K562 (cell line): Measurements from ENCODE around the gene RCOR2. TPM values are rescaled to one million over a fixed set of nuclear protein-coding genes. Genes with fewer than 3 reads are reported as not detected.

ENCODE experiments used
- BMI1 ChIP-seq: fragments of 150-350 bp; IDR thresholded peaks from 2 replicates; pipeline ENCODE4 v1.6.1; 2014; ENCODE audit warnings: low read length
- CHCHD3 ChIP-seq: fragments of 250-450 bp; sonication (Bioruptor Pico); IDR thresholded peaks from 2 replicates; pipeline ENCODE4 v2.1.2; 2022; ENCODE audit warnings: mild to moderate bottlenecking
- FOXP4 ChIP-seq: sonication (generic); formaldehyde crosslinking; IDR thresholded peaks from 2 replicates; pipeline ENCODE4 v1.8.0; 2022; ENCODE audit warnings: mild to moderate bottlenecking, missing genetic modification reagents, borderline replicate concordance
- MAZ ChIP-seq, 2 experiments: fragments of 450-650 bp in 1 of 2; sonication (generic) in 1 of 2; formaldehyde crosslinking; IDR thresholded peaks in 1 of 2; conservative IDR thresholded peaks in 1 of 2; 2 replicates each; pipeline versions ENCODE4 v1.4.0 to v1.5.0; 2020; ENCODE audit warnings: mild to moderate bottlenecking in 1 of 2, missing genetic modification reagents in 1 of 2
- NFXL1 ChIP-seq: fragments of 450-650 bp; formaldehyde crosslinking; IDR thresholded peaks from 2 replicates; pipeline ENCODE4 v1.4.0; 2021; ENCODE audit warnings: mild to moderate bottlenecking
- PRMT5 ChIP-seq: sonication (generic); formaldehyde crosslinking; IDR thresholded peaks from 2 replicates; pipeline ENCODE4 v1.5.0; 2020; ENCODE audit warnings: missing genetic modification reagents
- XRCC3 ChIP-seq: fragments of 450-650 bp; IDR thresholded peaks from 2 replicates; pipeline ENCODE4 v1.6.1; 2017; ENCODE audit warnings: mild to moderate bottlenecking, moderate library complexity
- ZC3H11A ChIP-seq: IDR thresholded peaks from 2 replicates; pipeline ENCODE4 v1.6.1; 2012; ENCODE audit warnings: low read depth, low read length, improper control_type of control experiment
- ZKSCAN8 ChIP-seq: fragments of 200-800 bp; sonication (Bioruptor generic); IDR thresholded peaks from 2 replicates; pipeline ENCODE4 v1.6.1; 2016; ENCODE audit warnings: missing genetic modification characterization, missing compliant biosample characterization
- ZNF511 ChIP-seq: sonication (generic); formaldehyde crosslinking; IDR thresholded peaks from 2 replicates; pipeline ENCODE4 v1.8.0; 2022; ENCODE audit warnings: mild to moderate bottlenecking, missing genetic modification reagents
- ZNF79 ChIP-seq: fragments of 250-450 bp; sonication (Bioruptor Pico); IDR thresholded peaks from 2 replicates; pipeline ENCODE4 v1.4.0; 2020; ENCODE audit warnings: low read depth, mild to moderate bottlenecking, moderate library complexity
- polyA plus RNA-seq, 8 experiments: library from polyadenylated mRNA; depleted of rRNA in 4 of 8; stranded (reverse) in 5 of 8; unstranded in 3 of 8; fragments of >200 nt; fragmentation: Nextera tagmentation in 2 of 8; fragmentation: Illumina TruSeq in 1 of 8; extraction: Ambion mirVana in 2 of 8; extraction: Trizol in 1 of 8; gene quantifications; 2 replicates each; pipeline versions ENCODE4 v1.2.1 to v1.2.3, GENCODE V29; 2011 to 2014; ENCODE audit warnings: inconsistent platforms in 1 of 8, missing spikeins in 1 of 8
- total RNA-seq, 7 experiments: library from RNA; depleted of rRNA in 6 of 7; stranded (reverse); fragments of >200 nt in 6 of 7; fragmentation: Illumina TruSeq in 2 of 7; extraction: Trizol in 2 of 7; gene quantifications; 2 replicates each; pipeline versions ENCODE4 v1.2.1 to v1.2.3, GENCODE V29; 2011 to 2021; ENCODE audit warnings: low replicate concordance in 1 of 7
- TF ChIP-seq, protein P1 (sequence below): fragments of 250-450 bp; sonication (Bioruptor Pico); IDR thresholded peaks from 2 replicates; pipeline ENCODE4 v1.6.1; 2021; ENCODE audit warnings: mild to moderate bottlenecking
- TF ChIP-seq, protein P2 (sequence below): sonication (generic); formaldehyde crosslinking; IDR thresholded peaks from 2 replicates; pipeline ENCODE4 v1.8.0; 2023; ENCODE audit warnings: mild to moderate bottlenecking, missing genetic modification reagents

Gene RCOR2
- total and polyA plus RNA-seq, 9 of the 15 experiments (the other 6 are each of a cell fraction or from before 2014, with no cell fraction given): 0.04 to 6.5 (median 2.5) TPM; not detected in 1

DNA sequence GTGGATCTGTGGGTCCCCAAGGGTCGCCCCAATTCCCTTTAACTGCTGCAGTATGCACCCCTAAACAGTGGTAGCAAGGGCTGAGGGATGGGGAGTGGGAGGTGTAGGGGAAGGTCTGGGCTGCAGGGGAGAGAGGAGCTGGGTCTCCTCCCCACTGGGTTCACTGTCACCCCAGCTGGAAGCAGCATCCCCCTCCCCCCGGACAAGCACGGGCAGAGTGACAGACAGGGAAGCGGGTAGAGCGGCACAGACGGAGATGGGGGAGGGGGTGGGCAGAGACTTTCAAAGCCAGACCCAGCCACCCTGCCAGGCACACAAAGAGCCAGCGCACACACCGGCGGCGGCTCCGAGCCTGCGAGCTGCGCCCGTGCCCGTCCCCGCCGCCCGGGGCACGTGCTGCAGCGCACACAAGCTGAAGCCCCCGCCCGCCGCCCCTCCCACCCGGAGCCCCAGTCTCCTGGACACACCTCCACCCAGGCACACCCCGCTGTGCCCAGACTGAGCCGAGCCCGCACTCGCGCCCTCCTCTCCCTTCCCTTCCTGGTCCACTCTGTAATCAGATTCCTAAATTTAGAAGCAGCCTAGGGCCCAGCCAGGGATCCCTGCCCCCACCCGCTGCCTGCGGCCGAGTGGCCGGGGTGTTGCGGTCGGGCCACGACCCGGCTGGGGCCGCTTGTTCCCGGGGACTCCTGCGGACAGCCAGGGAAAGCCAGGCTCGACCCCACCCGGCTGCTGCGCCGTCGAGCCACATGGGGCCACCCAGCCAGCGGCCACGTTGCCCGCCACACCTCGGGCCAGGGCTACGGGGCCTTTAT is 935 bp upstream of the RCOR2 start (continued):
- TF ChIP-seq FOXP4 (CRISPR knock-in tag): no peak
- no peak for TF ChIP-seq BMI1
- TF ChIP-seq MAZ (CRISPR knock-in tag; conservative IDR thresholded peaks at IDR 0.05 in 1 of 2, IDR thresholded peaks at IDR 0.05 in 1 of 2): peak; percentile 4 to 28; a peak in 2 of 4 replicates
- TF ChIP-seq ZNF511 (CRISPR knock-in tag): no peak
- TF ChIP-seq XRCC3: no peak
- no peak for TF ChIP-seq PRMT5 (CRISPR knock-in tag)
- TF ChIP-seq ZC3H11A: no peak
- no peak for TF ChIP-seq ZKSCAN8
- TF ChIP-seq CHCHD3 (CRISPR knock-in tag): no peak
- TF ChIP-seq ZNF79 (CRISPR knock-in tag): no peak
- TF ChIP-seq, protein P1, sequence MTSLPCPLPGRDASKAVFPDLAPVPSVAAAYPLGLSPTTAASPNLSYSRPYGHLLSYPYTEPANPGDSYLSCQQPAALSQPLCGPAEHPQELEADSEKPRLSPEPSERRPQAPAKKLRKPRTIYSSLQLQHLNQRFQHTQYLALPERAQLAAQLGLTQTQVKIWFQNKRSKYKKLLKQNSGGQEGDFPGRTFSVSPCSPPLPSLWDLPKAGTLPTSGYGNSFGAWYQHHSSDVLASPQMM (CRISPR knock-in tag): no peak
- TF ChIP-seq, protein P2, sequence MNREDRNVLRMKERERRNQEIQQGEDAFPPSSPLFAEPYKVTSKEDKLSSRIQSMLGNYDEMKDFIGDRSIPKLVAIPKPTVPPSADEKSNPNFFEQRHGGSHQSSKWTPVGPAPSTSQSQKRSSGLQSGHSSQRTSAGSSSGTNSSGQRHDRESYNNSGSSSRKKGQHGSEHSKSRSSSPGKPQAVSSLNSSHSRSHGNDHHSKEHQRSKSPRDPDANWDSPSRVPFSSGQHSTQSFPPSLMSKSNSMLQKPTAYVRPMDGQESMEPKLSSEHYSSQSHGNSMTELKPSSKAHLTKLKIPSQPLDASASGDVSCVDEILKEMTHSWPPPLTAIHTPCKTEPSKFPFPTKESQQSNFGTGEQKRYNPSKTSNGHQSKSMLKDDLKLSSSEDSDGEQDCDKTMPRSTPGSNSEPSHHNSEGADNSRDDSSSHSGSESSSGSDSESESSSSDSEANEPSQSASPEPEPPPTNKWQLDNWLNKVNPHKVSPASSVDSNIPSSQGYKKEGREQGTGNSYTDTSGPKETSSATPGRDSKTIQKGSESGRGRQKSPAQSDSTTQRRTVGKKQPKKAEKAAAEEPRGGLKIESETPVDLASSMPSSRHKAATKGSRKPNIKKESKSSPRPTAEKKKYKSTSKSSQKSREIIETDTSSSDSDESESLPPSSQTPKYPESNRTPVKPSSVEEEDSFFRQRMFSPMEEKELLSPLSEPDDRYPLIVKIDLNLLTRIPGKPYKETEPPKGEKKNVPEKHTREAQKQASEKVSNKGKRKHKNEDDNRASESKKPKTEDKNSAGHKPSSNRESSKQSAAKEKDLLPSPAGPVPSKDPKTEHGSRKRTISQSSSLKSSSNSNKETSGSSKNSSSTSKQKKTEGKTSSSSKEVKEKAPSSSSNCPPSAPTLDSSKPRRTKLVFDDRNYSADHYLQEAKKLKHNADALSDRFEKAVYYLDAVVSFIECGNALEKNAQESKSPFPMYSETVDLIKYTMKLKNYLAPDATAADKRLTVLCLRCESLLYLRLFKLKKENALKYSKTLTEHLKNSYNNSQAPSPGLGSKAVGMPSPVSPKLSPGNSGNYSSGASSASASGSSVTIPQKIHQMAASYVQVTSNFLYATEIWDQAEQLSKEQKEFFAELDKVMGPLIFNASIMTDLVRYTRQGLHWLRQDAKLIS (CRISPR knock-in tag): no peak
- TF ChIP-seq NFXL1: no peak
